22Rv1 (cell line): ENCODE results near the gene BIRC6.

Experiments used
- H3K27ac ChIP-seq: fragments of 450-650 bp; 2 replicates; pipeline ENCODE4 v1.5.1; 2017
- ZFX ChIP-seq: fragments of 450-650 bp; IDR thresholded peaks from 2 replicates; pipeline ENCODE4 v1.6.1; 2017; ENCODE audit warnings: antibody characterized with exemption, borderline replicate concordance
- TF ChIP-seq, protein P1 (sequence below): fragments of 450-650 bp; IDR thresholded peaks from 2 replicates; pipeline ENCODE4 v1.5.1; 2017; ENCODE audit warnings: mild to moderate bottlenecking

BIRC6 gene

GRCh38 chr2:32383858-32384257 is 27.0 kb downstream of the BIRC6 start:
- H3K27ac ChIP-seq, result no peak overlapping the region
- TF ChIP-seq, protein P1, sequence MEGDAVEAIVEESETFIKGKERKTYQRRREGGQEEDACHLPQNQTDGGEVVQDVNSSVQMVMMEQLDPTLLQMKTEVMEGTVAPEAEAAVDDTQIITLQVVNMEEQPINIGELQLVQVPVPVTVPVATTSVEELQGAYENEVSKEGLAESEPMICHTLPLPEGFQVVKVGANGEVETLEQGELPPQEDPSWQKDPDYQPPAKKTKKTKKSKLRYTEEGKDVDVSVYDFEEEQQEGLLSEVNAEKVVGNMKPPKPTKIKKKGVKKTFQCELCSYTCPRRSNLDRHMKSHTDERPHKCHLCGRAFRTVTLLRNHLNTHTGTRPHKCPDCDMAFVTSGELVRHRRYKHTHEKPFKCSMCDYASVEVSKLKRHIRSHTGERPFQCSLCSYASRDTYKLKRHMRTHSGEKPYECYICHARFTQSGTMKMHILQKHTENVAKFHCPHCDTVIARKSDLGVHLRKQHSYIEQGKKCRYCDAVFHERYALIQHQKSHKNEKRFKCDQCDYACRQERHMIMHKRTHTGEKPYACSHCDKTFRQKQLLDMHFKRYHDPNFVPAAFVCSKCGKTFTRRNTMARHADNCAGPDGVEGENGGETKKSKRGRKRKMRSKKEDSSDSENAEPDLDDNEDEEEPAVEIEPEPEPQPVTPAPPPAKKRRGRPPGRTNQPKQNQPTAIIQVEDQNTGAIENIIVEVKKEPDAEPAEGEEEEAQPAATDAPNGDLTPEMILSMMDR, result no peak
- TF ChIP-seq ZFX, result no peak

GRCh38 chr2:32384529-32384928 is 27.7 kb downstream of the BIRC6 start:
- H3K27ac ChIP-seq, result no peak overlapping the region
- TF ChIP-seq, protein P1, result no peak
- TF ChIP-seq ZFX, result no peak

- no peak for TF ChIP-seq ZFX
- TF ChIP-seq, protein P1, result no peak
- H3K27ac ChIP-seq, result no peak overlapping the region
Observed at GRCh38 chr2:32386739-32387138, 29.9 kb downstream of the BIRC6 start.

GRCh38 chr2:32399221-32399620 is 42.4 kb downstream of the BIRC6 start:
- no peak overlapping the region for H3K27ac ChIP-seq
- no peak for TF ChIP-seq ZFX
- TF ChIP-seq, protein P1, result no peak

DNA sequence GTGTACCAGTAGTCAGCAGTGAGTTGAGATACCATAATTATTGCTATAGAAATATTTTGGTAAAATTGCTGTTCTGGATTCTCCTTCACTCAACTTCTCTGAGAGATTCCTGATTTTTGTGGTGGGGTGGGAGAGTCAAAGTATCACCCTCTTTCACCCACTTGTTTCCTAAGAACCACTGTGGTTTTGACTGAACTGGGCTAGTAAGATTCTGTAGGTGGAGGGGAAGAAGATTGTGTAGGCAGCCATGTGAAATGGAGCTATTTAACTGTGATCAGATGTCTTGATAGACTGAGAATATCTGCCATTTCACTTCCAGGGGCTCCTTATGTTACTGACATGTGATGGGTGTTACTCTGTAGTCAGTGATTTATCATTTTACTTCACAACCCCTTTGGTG is 45.3 kb downstream of the BIRC6 start:
- no peak overlapping the region for H3K27ac ChIP-seq
- TF ChIP-seq, protein P1, result no peak
- TF ChIP-seq ZFX, result no peak

DNA sequence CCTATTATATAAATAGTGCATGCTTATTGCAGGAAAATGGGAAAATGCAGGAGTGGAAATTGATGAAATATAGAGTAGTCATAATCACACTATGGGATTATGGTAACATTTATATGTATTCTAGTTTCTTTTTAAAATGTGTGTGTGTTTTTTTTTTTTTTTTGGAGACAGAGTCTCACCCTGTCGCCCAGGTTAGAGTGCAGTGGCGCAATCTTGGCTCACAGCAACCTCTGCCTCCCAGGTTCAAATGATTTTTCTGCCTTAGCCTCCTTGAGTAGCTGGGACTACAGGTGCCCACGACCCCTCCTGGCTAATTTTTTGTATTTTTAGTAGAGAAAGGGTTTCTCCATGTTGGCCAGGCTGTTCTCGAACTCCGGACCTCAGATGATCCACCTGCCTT is 47.0 kb downstream of the BIRC6 start:
- TF ChIP-seq, protein P1, result no peak
- no peak for TF ChIP-seq ZFX

GRCh38 chr2:32404691-32405090 is 47.9 kb downstream of the BIRC6 start:
- no peak overlapping the region for H3K27ac ChIP-seq
- no peak for TF ChIP-seq ZFX
- TF ChIP-seq, protein P1, result no peak

More for the DNA sequence above, 47.0 kb downstream of the BIRC6 start:
- no peak overlapping the region for H3K27ac ChIP-seq
